Loucy (cell line): ENCODE data around the gene DEFB125.

Source experiments
- EZH2phosphoT487 ChIP-seq: fragments of 200-600 bp; IDR thresholded peaks from 2 replicates; pipeline ENCODE4 v1.6.1; 2018; ENCODE audit warnings: antibody characterized with exemption, mild to moderate bottlenecking, moderate library complexity, borderline replicate concordance
- TF ChIP-seq, protein P1 (sequence below): fragments of 200-600 bp; sonication (generic); conservative IDR thresholded peaks from 2 replicates; pipeline ENCODE4 v1.5.1; 2014; ENCODE audit warnings: mild to moderate bottlenecking, antibody characterized with exemption, low read length

DNA sequence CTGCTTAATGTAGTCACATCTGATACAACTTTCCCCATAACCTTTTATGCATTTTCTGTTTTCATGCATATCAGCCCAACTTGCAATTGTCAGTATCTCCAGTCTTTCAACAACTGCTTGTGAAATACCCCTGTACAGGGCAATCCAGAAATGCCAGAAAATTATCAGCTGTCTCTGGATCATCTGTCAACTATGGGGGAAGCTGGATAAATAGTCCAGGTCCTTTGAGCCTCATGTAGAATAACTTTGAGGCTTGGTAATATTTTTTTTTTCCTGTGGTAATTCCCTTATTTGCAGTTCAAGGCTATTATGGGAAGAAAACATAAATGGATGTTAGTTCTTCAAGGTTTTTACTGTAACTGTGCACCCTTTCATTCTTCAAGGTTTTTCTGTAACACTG, 6.2 kb downstream of the DEFB125 start:
- TF ChIP-seq, protein P1, sequence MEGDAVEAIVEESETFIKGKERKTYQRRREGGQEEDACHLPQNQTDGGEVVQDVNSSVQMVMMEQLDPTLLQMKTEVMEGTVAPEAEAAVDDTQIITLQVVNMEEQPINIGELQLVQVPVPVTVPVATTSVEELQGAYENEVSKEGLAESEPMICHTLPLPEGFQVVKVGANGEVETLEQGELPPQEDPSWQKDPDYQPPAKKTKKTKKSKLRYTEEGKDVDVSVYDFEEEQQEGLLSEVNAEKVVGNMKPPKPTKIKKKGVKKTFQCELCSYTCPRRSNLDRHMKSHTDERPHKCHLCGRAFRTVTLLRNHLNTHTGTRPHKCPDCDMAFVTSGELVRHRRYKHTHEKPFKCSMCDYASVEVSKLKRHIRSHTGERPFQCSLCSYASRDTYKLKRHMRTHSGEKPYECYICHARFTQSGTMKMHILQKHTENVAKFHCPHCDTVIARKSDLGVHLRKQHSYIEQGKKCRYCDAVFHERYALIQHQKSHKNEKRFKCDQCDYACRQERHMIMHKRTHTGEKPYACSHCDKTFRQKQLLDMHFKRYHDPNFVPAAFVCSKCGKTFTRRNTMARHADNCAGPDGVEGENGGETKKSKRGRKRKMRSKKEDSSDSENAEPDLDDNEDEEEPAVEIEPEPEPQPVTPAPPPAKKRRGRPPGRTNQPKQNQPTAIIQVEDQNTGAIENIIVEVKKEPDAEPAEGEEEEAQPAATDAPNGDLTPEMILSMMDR = no peak
- no peak for TF ChIP-seq EZH2phosphoT487
